ENCODE measurements around the gene P2RX7. TPM values are rescaled to one million over a fixed set of nuclear protein-coding genes. Genes with fewer than 3 reads are reported as not detected.
A peak's percentile ranks its signal among the peaks of the same experiment; 100 is the strongest.
"Not testable (repeated sequence)": the region's sequence is repeated elsewhere in the genome, so short reads cannot be mapped to it uniquely, and the experiment has no call there.

The P2RX7 gene
- total RNA-seq, 3 donors from 2014 or later, result 1.0 to 10.9 (median 1.4) TPM

GRCh38 chr12:121222847-121223246, 90.2 kb downstream of the P2RX7 start:
- DNase-seq (peak in 1 of 3 donors; percentile 35), ATAC-seq (peak; percentile 1)
- peaks cover 25% of the 10 kb centered on the region for H3K4me1 ChIP-seq (ENCODE audit: low read depth)
- H3K4me3 ChIP-seq, result no peak overlapping the region
- H3K36me3 ChIP-seq (ENCODE audit: low read depth), result no peaks in the 10 kb centered on the region
- TF ChIP-seq CTCF (IDR thresholded peaks at IDR 0.05), result no peak
- H3K9me3 ChIP-seq, result no peaks in the 10 kb centered on the region
- intact Hi-C loops (cut with DNase I, micrococcal nuclease), result no loop called here

DNA sequence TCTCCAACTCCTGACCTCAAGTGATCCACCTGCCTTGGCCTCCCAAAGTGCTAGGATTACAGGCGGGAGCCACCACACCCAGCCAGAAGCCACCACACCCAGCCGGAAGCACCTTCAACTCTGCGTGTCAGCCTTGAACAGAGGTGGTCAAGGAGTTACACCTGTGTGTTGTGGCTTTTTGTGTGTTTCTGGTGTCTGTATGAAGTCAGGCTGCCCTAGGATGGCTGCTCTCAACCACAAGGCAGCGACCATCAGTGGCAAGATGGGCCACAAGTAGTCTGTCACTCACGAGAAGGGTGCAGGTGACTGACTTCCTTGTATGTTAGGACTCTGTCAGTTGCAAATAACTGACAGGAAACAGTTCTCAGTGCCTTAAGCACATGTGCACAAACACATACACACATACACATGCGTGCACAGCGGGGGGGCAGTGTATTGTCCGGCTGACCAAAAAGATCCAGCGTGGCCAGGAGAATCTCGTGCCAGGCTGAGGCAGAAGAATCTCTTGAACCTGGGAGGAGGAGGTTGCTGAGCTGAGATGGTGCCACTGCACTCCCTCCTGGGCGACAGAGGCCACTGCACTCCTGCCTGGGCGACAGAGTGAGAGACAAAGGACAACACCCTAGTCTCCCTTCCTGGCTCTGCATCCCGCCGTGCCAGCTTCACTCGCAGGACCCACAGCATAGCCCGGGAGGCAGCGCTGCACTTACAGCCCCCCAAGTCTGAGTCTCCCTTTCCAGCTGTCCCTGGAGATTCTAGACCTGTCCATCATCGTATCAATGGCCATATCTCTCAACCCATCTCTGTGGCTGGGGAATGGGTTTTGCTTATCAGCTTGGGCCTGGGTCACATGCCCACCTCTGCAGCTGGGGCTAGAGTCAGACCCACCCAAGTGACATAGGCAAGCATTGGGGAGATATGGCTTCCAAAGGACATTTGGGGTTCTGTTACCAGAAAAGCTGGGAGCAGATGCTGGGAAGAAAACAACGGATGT, 90.9 kb downstream of the P2RX7 start:
- ATAC-seq (peak; percentile 79), DNase-seq (peak; percentile 69 to 79 (median 77))
- H3K36me3 ChIP-seq (ENCODE audit: low read depth), result no peaks in the 10 kb centered on the region

DNA sequence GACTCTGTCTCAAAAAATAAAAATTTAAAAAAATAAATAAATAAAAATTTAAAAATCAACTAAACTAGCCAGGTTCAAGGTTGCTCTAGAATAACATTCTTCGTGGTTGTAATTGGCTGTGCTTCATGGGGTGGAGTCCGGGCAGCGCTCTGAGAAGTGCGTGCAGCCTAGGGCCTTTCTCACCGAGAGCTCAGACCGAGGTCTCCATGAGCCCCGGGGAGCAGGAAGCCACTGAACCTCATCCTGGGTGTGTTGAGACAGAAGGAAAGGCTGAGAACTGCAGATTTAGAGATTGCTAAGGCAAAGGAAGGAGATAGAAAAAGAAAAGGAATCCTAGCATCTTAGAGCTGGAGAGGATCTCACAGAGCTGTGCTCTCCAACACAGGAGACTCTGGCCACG, 91.9 kb downstream of the P2RX7 start:
- H3K4me3 ChIP-seq, result no peak overlapping the region
- H3K4me1 ChIP-seq (ENCODE audit: low read depth), result peaks cover 13% of the 10 kb centered on the region
- no peak for TF ChIP-seq CTCF (IDR thresholded peaks at IDR 0.05)
- H3K9me3 ChIP-seq, result no peaks in the 10 kb centered on the region
- intact Hi-C loops (cut with DNase I, micrococcal nuclease), result no loop called here
- ATAC-seq (no peak), DNase-seq (peak in 2 of 3 donors; percentile 42 to 57)
- H3K36me3 ChIP-seq (ENCODE audit: low read depth), result no peaks in the 10 kb centered on the region

More for the DNA sequence above, 90.9 kb downstream of the P2RX7 start:
- Histone ChIP-seq H3K4me1 (ENCODE audit: low read depth) (peaks cover 19% of the 10 kb centered on the region), H3K9me3 (no peaks in the 10 kb centered on the region), H3K4me3 (no peak overlapping the region)
- peak; percentile 21 for TF ChIP-seq CTCF (IDR thresholded peaks at IDR 0.05)
- intact Hi-C loops (cut with DNase I, micrococcal nuclease), result no loop called here

- ATAC-seq (no peak), DNase-seq (peak in 1 of 3 donors; percentile 17)
- peaks cover 17% of the 10 kb centered on the region for H3K4me1 ChIP-seq (ENCODE audit: low read depth)
- TF ChIP-seq CTCF (IDR thresholded peaks at IDR 0.05), result no peak
- H3K4me3 ChIP-seq, result no peak overlapping the region
- no peaks in the 10 kb centered on the region for H3K9me3 ChIP-seq
- intact Hi-C loops (cut with DNase I, micrococcal nuclease), result no loop called here
- no peaks in the 10 kb centered on the region for H3K36me3 ChIP-seq (ENCODE audit: low read depth)
Observed at GRCh38 chr12:121226399-121226798, 93.7 kb downstream of the P2RX7 start.

- ATAC-seq (peak; percentile 0), DNase-seq (peak in 2 of 3 donors; percentile 27 to 28)
- H3K36me3 ChIP-seq (ENCODE audit: low read depth); H3K4me3 ChIP-seq; intact Hi-C loops (cut with DNase I, micrococcal nuclease); H3K9me3 ChIP-seq: not testable (repeated sequence)
- peaks cover 17% of the 10 kb centered on the region for H3K4me1 ChIP-seq (ENCODE audit: low read depth)
Observed at GRCh38 chr12:121226871-121227270, 94.2 kb downstream of the P2RX7 start.

- H3K4me1 ChIP-seq (ENCODE audit: low read depth), result peaks cover 17% of the 10 kb centered on the region
- DNase-seq (peak; percentile 81 to 85 (median 84)), ATAC-seq (peak; percentile 76)
- no peak overlapping the region for H3K4me3 ChIP-seq
- no peak for TF ChIP-seq CTCF (IDR thresholded peaks at IDR 0.05)
- no peaks in the 10 kb centered on the region for H3K9me3 ChIP-seq
- no peaks in the 10 kb centered on the region for H3K36me3 ChIP-seq (ENCODE audit: low read depth)
- intact Hi-C loops (cut with DNase I, micrococcal nuclease), result no loop called here
Observed at GRCh38 chr12:121227294-121227693, 94.6 kb downstream of the P2RX7 start.
